H9 (cell line): ENCODE data around the gene P2RX2. TPM values are rescaled to one million over a fixed set of nuclear protein-coding genes. Genes with fewer than 3 reads are reported as not detected.

ENCODE experiments used
- DNase-seq: peaks from one replicate; pipeline ENCODE4 v3.0.0-alpha.2; 2017
- H2AFZ ChIP-seq: one replicate; pipeline ENCODE4 v1.6.1; 2013; ENCODE audit warnings: mild to moderate bottlenecking, low read length, control low read depth, moderate library complexity
- H2AK5ac ChIP-seq: 2 replicates; pipeline ENCODE4 v1.6.1; 2013; ENCODE audit warnings: low read length, control low read depth, mixed read lengths; ENCODE audit not compliant: insufficient read length
- H2BK120ac ChIP-seq: one replicate; pipeline ENCODE4 v1.6.1; 2013; ENCODE audit warnings: low read depth, mild to moderate bottlenecking, low read length, control low read depth, inconsistent platforms; ENCODE audit not compliant: poor library complexity, severe bottlenecking
- H2BK12ac ChIP-seq: 2 replicates; pipeline ENCODE4 v1.6.1; 2013; ENCODE audit warnings: low read length, control low read depth, mixed read lengths, low read depth; ENCODE audit not compliant: insufficient read length
- H2BK15ac ChIP-seq: 2 replicates; pipeline ENCODE4 v1.6.1; 2013; ENCODE audit warnings: low read depth, low read length, control low read depth
- H2BK20ac ChIP-seq: one replicate; pipeline ENCODE4 v1.6.1; 2013; ENCODE audit warnings: low read depth, mild to moderate bottlenecking, low read length, control low read depth, inconsistent platforms; ENCODE audit not compliant: poor library complexity, severe bottlenecking
- H2BK5ac ChIP-seq: 2 replicates; pipeline ENCODE4 v1.6.1; 2013; ENCODE audit warnings: low read length, control low read depth, mixed read lengths; ENCODE audit not compliant: insufficient read length
- H3K14ac ChIP-seq: 2 replicates; pipeline ENCODE4 v1.6.1; 2013; ENCODE audit warnings: low read length, control low read depth; ENCODE audit not compliant: insufficient read depth
- H3K18ac ChIP-seq: 2 replicates; pipeline ENCODE4 v1.6.1; 2013; ENCODE audit warnings: low read depth, mild to moderate bottlenecking, mixed read lengths, low read length, control low read depth; ENCODE audit not compliant: insufficient read length
- H3K23ac ChIP-seq: 2 replicates; pipeline ENCODE4 v1.6.1; 2013; ENCODE audit warnings: low read length, control low read depth, mixed read lengths, low read depth; ENCODE audit not compliant: insufficient read length
- H3K23me2 ChIP-seq: 2 replicates; pipeline ENCODE4 v1.6.1; 2013; ENCODE audit warnings: low read depth, mild to moderate bottlenecking, mixed read lengths, low read length, control low read depth; ENCODE audit not compliant: insufficient read length, poor library complexity, severe bottlenecking
- H3K27ac ChIP-seq: 2 replicates; pipeline ENCODE4 v1.5.1; 2013; ENCODE audit warnings: low read length, control low read depth, mixed read lengths, low read depth; ENCODE audit not compliant: insufficient read length
- H3K27me3 ChIP-seq: 2 replicates; pipeline ENCODE4 v1.6.1; 2013; ENCODE audit warnings: low read length, control low read depth, inconsistent platforms; ENCODE audit not compliant: insufficient read depth
- H3K4ac ChIP-seq: 2 replicates; pipeline ENCODE4 v1.6.1; 2013; ENCODE audit warnings: low read depth, mild to moderate bottlenecking, control low read depth, inconsistent platforms, low read length, moderate library complexity
- H3K4me1 ChIP-seq: 2 replicates; pipeline ENCODE4 v1.6.1; 2013; ENCODE audit warnings: low read length, control low read depth, inconsistent platforms; ENCODE audit not compliant: insufficient read depth
- H3K4me2 ChIP-seq: 2 replicates; pipeline ENCODE4 v1.6.1; 2013; ENCODE audit warnings: low read length, control low read depth, mixed read lengths; ENCODE audit not compliant: insufficient read length, insufficient read depth
- H3K56ac ChIP-seq: 2 replicates; pipeline ENCODE4 v1.6.1; 2013; ENCODE audit warnings: low read depth, mild to moderate bottlenecking, mixed read lengths, low read length, control low read depth; ENCODE audit not compliant: insufficient read length
- H3K79me1 ChIP-seq: 2 replicates; pipeline ENCODE4 v1.6.1; 2013; ENCODE audit warnings: low read depth, mild to moderate bottlenecking, moderate library complexity, low read length, control low read depth, inconsistent platforms; ENCODE audit not compliant: insufficient read depth, poor library complexity, severe bottlenecking
- H3K79me2 ChIP-seq: 2 replicates; pipeline ENCODE4 v1.6.1; 2013; ENCODE audit warnings: low read length, control low read depth, inconsistent platforms; ENCODE audit not compliant: insufficient read depth
- H3K9ac ChIP-seq: 2 replicates; pipeline ENCODE4 v1.6.1; 2013; ENCODE audit warnings: low read length, control low read depth, mixed read lengths; ENCODE audit not compliant: insufficient read length; ENCODE audit errors: extremely low read depth
- H3K9me3 ChIP-seq: one replicate; pipeline ENCODE4 v1.6.1; 2013; ENCODE audit warnings: low read depth, low read length, inconsistent platforms; ENCODE audit not compliant: control insufficient read depth
- H3T11ph ChIP-seq: one replicate; pipeline ENCODE4 v1.6.1; 2013; ENCODE audit warnings: mild to moderate bottlenecking, low read length, control low read depth, inconsistent platforms
- H4K20me1 ChIP-seq: one replicate; pipeline ENCODE4 v1.6.1; 2013; ENCODE audit not compliant: control insufficient read depth, insufficient read length, insufficient read depth
- H4K5ac ChIP-seq: 2 replicates; pipeline ENCODE4 v1.6.1; 2013; ENCODE audit warnings: low read depth, mild to moderate bottlenecking, mixed read lengths, low read length, control low read depth; ENCODE audit not compliant: insufficient read length
- H4K8ac ChIP-seq: replicated peaks from 2 replicates; pipeline ENCODE4 v1.6.1; 2013; ENCODE audit warnings: low read length, control low read depth, mixed read lengths, low read depth; ENCODE audit not compliant: insufficient read length
- H4K91ac ChIP-seq: 2 replicates; pipeline ENCODE4 v1.6.1; 2013; ENCODE audit warnings: low read depth, mild to moderate bottlenecking, moderate library complexity, mixed read lengths, low read length, control low read depth; ENCODE audit not compliant: insufficient read length
- H3K27ac Mint-ChIP-seq, 3 experiments: 2 replicates in 2 of 3; 3 replicates in 1 of 3; pipeline ENCODE4 v1.8.0; 2020 to 2021; ENCODE audit warnings: mixed read lengths in 3 of 3, mild to moderate bottlenecking in 1 of 3, moderate library complexity in 1 of 3
- H3K27me3 Mint-ChIP-seq: 2 replicates; pipeline ENCODE4 v1.8.0; 2021; ENCODE audit warnings: low read depth, mild to moderate bottlenecking, moderate library complexity, mixed read lengths
- H3K36me3 Mint-ChIP-seq, 3 experiments: 2 replicates in 2 of 3; 3 replicates in 1 of 3; pipeline ENCODE4 v1.8.0; 2020 to 2021; ENCODE audit warnings: low read depth in 3 of 3, mixed read lengths in 3 of 3; ENCODE audit not compliant: insufficient read depth in 1 of 3
- H3K4me1 Mint-ChIP-seq, 2 experiments: 2 replicates each; pipeline ENCODE4 v1.8.0; 2020; ENCODE audit warnings: mixed read lengths in 2 of 2
- H3K4me3 Mint-ChIP-seq, 2 experiments: 2 replicates in 1 of 2; 3 replicates in 1 of 2; pipeline ENCODE4 v1.8.0; 2020 to 2021; ENCODE audit warnings: mild to moderate bottlenecking in 2 of 2, mixed read lengths in 2 of 2, moderate library complexity in 1 of 2
- H3K9me3 Mint-ChIP-seq, 2 experiments: 2 replicates in 1 of 2; 3 replicates in 1 of 2; pipeline ENCODE4 v1.8.0; 2020; ENCODE audit warnings: mild to moderate bottlenecking in 2 of 2, mixed read lengths in 2 of 2, moderate library complexity in 1 of 2
- WGBS: extraction: QIAGEN DNeasy Blood & Tissue Kit; methylation state at CpG from one replicate; pipeline ENCODE4 v1.1.7; 2013; ENCODE audit warnings: missing lambda C conversion rate, low lambda C conversion rate, mixed read lengths; ENCODE audit not compliant: insufficient read length; ENCODE audit errors: extremely low coverage; 5-methylcytosine and 5-hydroxymethylcytosine counted together
- total RNA-seq: library from RNA; stranded (reverse); gene quantifications from 2 replicates; pipeline ENCODE4 v1.2.1, GENCODE V29; 2021
- TF ChIP-seq, protein P1 (sequence below): fragments of 200-600 bp; sonication (generic); conservative IDR thresholded peaks from 3 replicates; pipeline ENCODE4 v1.8.0; 2021; ENCODE audit warnings: antibody characterized with exemption, mild to moderate bottlenecking

Gene P2RX2
- total RNA-seq, 1 experiment from 2014 or later = 1.8 TPM

DNA sequence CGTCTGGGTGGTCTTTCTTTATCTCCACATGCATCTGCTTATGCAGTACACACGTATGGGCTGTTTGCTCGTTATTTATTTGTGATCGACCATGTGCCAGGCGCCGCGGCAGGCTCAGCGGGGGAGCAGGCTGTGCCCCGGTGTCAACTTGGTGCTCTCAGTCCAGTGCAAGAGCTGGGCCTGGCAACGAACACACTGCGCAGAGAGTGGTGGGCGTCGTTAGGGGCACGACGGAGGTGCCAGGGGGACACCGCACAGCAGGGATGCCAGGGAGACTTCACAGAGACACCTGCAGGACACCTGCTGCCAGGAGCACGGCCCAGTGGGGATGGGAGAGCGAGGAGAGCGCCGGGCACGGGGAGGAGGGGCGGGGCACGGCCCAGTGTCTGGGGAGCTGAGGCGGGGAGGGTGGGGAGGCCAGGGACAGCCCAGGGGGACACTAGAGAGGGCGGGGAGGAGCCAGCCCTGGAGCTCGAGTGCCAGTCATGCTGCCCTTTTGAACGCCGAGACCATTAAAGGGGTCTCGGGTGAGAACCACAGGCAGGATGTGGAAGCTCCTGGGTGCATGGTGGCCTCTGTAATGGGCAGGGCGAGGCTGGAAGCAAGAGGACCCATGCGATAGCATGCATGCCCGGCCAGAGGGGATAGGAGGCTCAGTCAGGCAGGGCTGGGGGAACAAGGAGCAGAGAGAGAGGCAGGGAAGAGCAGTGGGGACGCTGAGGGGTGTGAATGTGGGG lies 7.5 kb upstream of the P2RX2 start:
- no peak overlapping the region for H3K4me2 ChIP-seq
- H3K27ac ChIP-seq = no peak overlapping the region
- Mint-ChIP-seq H3K27me3 (peaks cover 100% of the 10 kb centered on the region), H3K4me3 (no peak overlapping the region), H3K9me3 (peaks cover 20 to 21% of the 10 kb centered on the region in 2 experiments), H3K4me1 (no peaks in the 10 kb centered on the region), H3K27ac (no peak overlapping the region), H3K36me3 (peaks cover 0 to 4% (median 3%) of the 10 kb centered on the region in 3 experiments; a peak in 3 of 7 replicates)
- DNase-seq = no peak
- no CpG with 5 or more reads among the region's 33 CpGs for WGBS
- no peak overlapping the region for H2BK12ac ChIP-seq
- H3K27me3 ChIP-seq = peaks cover 21% of the 10 kb centered on the region
- H3K79me1 ChIP-seq = no peaks in the 10 kb centered on the region
- H2BK120ac ChIP-seq = no peak overlapping the region
- no peak overlapping the region for H2AK5ac ChIP-seq
- no peaks in the 10 kb centered on the region for H3K4me1 ChIP-seq
- no peak overlapping the region for H3T11ph ChIP-seq
- no peak overlapping the region for H3K9ac ChIP-seq
- no peaks in the 10 kb centered on the region for H4K20me1 ChIP-seq
- H3K14ac ChIP-seq = no peak overlapping the region
- TF ChIP-seq, protein P1, sequence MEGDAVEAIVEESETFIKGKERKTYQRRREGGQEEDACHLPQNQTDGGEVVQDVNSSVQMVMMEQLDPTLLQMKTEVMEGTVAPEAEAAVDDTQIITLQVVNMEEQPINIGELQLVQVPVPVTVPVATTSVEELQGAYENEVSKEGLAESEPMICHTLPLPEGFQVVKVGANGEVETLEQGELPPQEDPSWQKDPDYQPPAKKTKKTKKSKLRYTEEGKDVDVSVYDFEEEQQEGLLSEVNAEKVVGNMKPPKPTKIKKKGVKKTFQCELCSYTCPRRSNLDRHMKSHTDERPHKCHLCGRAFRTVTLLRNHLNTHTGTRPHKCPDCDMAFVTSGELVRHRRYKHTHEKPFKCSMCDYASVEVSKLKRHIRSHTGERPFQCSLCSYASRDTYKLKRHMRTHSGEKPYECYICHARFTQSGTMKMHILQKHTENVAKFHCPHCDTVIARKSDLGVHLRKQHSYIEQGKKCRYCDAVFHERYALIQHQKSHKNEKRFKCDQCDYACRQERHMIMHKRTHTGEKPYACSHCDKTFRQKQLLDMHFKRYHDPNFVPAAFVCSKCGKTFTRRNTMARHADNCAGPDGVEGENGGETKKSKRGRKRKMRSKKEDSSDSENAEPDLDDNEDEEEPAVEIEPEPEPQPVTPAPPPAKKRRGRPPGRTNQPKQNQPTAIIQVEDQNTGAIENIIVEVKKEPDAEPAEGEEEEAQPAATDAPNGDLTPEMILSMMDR = no peak
- no peak overlapping the region for H3K23ac ChIP-seq
- H3K79me2 ChIP-seq = no peaks in the 10 kb centered on the region
- no peak overlapping the region for H2BK15ac ChIP-seq
- no peak overlapping the region for H3K18ac ChIP-seq
- H3K4ac ChIP-seq = no peak overlapping the region
- no peak overlapping the region for H2BK20ac ChIP-seq
- no peak overlapping the region for H4K5ac ChIP-seq
- no peak overlapping the region for H3K56ac ChIP-seq
- no peak overlapping the region for H4K8ac ChIP-seq
- H2BK5ac ChIP-seq = no peak overlapping the region
- no peak overlapping the region for H4K91ac ChIP-seq
- no peaks in the 10 kb centered on the region for H3K23me2 ChIP-seq
- H2AFZ ChIP-seq = no peak overlapping the region
- peaks cover 10% of the 10 kb centered on the region for H3K9me3 ChIP-seq
